Activated CD8-positive, alpha-beta memory T cell treated with anti-CD3 and anti-CD28 coated beads for 24 hours (primary cell): Measurements from ENCODE around the gene TFRC.
"Not testable (repeated sequence)": the region's sequence is repeated elsewhere in the genome, so short reads cannot be mapped to it uniquely, and the experiment has no call there.

Source experiments
- DNase-seq: peaks from one replicate; pipeline ENCODE4 v3.0.0-alpha.2; 2020

Gene TFRC

GRCh38 chr3:196081834-196082618 lies at the start of gene TFRC:
Gene TFRC, minus strand, starts transcription at chr3:196082090. Its CDS starts 4,991 bp downstream, at chr3:196077099.
- peak; percentile 96 for DNase-seq

- no peak for DNase-seq
Observed at GRCh38 chr3:196128172-196128843, 46.4 kb upstream of the TFRC start.

GRCh38 chr3:196127308-196128040 lies 45.6 kb upstream of the TFRC start:
- DNase-seq, result no peak

GRCh38 chr3:196124608-196125007 lies 42.7 kb upstream of the TFRC start:
- no peak for DNase-seq

GRCh38 chr3:196122688-196123046 lies 40.8 kb upstream of the TFRC start:
- DNase-seq, result no peak

DNA sequence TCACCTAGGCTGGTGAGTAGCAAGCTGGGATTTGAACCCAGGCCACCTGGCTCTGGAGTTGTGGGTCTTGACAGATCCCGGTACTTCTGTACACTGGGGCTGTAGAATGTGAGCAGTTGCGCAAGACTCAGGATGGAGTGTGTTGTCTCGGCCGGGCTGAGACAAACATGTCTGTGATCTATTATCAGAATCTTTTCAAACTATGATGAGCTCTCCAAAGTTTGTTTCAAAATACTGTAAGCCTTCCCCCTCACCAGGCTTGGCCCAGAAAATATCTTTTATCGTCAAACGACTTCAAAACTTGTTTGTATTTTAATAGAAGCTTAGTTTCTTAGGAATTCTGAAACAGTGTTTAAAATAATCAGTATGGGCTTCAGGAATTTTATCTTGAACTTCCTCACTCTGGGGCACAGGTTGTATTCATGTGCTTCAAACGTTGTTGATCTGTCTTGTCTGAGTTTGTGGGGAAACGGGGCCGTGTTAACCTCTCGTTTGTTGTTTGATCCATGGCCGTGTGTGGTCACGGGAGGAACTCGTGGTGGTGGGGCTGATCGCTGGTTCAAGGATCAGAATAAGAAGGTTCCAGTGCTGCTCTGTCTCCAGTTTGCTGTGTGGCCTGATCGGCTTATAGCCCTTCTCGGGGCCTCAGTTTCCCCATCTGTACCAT lies 40.3 kb upstream of the TFRC start:
- no peak for DNase-seq

DNA sequence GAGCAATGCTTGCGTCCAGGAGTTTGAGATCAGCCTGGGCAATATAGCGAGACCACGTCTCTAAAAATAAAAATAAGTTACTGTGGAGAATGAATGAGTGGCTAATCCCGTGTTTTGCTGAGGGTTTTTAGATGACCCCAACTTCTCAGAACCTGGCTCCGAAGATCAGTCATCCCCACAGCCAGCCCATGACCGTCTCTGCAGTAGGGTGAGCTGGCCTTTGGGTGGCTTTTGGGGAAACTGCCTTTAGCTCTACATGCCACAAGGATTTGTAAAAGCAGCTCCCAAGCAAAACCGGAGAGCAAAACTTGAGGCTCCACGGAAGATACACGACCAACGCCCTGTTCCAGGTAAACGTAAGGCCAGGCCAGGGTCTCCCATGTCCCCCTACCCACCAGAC lies 39.2 kb upstream of the TFRC start:
- no peak for DNase-seq

DNA sequence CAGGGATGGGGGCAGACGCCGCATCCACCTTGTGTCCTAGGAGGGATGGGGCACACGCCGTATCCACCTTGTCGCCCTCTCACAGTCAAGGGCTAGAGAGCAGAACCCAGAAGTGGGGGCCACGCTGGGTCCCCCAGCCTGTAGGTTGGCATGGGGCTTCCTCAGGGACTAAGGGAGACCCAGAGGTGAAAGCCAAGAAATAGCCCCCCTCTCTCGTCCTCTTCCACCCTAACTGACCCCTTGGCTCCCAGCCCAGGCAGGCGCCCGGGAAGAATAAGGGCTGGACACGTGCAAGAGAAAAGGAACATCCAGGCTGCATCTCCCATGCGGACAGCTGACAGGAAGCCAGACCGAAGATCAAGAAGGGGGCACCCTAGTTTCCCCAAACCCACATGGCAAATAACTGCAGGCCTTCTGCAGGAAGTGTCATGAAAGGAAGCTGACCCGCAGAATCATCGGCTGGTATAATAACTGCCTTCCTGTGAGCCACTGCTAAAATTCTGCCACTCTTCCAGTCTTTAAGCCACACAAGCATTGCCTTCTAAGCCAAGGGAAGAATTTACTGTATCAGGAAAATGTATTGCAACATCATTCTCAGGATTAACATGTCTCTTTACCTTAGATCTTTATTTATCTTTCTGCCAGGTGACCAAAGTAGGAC lies 38.5 kb upstream of the TFRC start:
- no peak for DNase-seq

DNA sequence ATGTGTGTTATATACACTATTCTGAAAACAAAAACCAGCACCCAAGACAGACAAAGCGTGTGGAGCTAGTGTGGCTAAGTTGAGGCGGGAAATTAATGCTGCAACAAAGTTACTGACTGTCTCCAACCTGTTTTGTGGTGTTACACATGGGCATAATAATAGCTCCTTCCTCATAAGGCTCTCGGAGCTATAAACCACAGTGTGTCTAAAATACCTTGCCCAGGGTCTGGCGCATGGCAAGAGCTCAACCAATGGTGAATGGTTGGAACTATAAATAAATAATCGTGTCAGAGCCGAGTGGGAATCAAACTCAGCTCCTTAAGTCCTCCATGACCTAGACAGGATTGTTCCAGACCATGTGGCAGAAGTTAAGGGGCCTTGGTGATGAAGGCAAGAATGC lies 35.9 kb upstream of the TFRC start:
- no peak for DNase-seq

- no peak for DNase-seq
Observed at GRCh38 chr3:196115678-196116083, 33.8 kb upstream of the TFRC start.

GRCh38 chr3:196111939-196112386 lies 30.1 kb upstream of the TFRC start:
- peak; percentile 73 for DNase-seq

DNA sequence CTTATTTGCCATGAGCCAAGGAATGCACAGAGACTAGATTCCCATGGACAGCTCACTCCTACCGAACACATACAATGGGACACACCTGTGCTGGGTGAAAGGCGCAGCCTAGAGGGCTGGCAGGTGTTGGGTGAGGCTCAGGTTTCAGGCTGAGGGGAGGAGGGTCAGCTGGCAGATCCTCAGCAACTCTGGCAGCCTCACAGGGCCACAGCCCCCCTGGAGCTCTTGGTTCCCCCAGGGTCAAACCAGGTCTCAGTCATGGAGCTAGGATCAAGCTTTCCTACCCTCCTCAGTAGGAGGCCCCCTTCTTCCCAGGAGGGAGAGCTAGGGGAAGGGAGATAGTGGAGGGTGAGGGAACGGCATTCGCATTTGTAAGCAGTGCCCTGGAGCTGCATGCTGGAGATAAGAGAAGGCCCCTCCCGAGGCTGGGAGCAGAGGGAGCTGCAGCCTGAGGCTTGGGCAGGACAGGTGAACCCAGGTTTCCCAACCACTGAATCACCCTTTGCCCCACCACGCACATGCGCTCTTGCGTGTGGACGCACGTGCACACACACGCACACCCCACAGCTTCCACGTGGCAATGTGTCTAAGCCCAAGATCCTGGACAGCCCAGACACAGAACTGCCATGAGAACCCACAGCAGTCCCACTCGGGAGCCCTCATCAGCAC lies 26.3 kb upstream of the TFRC start:
- no peak for DNase-seq

DNA sequence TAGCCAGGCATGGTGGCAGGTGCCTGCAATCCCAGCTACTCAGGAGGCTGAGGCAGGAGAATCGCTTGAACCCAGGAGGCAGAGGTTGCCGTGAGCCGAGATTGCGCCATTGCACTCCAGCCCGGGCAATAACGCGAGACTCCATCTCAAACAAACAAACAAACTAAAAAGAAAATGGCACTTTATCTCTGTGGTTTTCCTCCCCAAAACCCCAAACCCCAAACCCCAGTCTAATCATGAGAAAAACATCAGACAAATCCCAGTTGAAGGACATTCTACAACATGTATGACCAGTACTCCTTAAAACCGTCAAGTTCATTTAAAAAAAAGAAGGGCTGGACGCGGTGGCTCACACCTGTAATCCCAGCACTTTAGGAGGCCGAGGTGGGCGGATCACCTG lies 22.8 kb upstream of the TFRC start:
- not testable (repeated sequence) for DNase-seq

GRCh38 chr3:196098365-196098980 lies 16.6 kb upstream of the TFRC start:
- DNase-seq, result not testable (repeated sequence)

DNA sequence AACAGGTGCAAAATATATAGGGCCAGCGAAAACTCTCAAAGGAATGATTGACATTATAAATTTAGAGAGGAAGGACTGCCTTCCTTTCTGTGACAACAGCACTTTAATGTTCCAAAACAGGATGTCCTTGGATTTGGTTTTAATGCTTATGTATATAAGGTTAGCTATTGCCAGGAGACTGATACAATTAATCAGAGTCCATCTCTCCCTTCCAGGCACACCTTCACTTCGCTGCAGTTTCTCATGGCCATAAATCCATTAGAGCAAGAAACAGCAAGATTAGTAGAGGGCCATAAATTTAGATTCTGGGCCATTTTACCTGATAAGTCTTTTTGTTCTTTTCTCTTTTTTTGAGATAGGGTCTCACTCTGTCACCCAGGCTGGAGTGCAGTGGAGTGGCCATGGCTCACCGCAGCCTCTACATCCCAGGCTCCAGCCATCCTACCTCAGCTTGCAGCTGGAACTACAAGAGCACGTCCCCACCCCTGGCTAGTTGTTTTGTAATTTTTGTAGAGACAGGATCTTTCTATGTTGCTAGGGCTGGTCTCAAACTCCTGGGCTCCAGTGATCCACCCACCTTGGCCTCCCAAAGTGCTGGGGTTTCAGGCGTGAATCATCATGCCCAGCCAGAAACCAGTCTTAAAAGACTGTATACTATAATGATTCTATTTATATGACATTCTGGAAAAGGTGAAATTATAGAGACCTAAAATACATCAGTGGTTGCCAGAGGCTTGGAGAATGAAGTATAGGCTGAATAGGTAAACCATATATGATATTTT lies 15.7 kb upstream of the TFRC start:
- DNase-seq, result no peak

DNA sequence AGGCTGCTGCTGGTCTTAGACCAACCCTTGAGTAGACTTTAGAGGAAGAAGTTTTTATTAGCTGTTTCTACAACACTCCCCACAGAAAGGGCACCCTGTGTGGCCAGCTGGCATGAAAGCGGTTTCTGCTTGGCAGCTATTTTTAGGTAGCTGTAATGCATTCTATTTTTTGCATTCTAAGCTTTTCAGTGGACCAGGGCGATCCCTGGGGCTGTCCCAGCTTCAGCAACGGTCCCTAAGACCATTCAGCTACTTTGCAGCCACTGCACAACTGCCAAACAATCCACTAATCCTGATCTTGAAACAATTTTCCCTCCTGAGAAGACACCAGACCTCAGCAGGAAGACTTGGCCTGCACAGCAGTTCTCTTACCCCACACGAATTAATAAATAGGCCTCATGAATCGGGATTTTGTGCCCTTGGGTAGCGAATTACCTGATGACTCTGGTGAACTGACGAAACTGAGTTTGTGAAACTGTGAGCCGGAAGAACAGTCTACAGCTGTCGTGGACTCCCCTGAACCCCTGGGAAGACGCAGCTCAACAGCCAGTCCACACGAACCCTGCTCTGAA lies 14.6 kb upstream of the TFRC start:
- DNase-seq, result no peak

GRCh38 chr3:196093317-196094111 lies 11.6 kb upstream of the TFRC start:
- no peak for DNase-seq

DNA sequence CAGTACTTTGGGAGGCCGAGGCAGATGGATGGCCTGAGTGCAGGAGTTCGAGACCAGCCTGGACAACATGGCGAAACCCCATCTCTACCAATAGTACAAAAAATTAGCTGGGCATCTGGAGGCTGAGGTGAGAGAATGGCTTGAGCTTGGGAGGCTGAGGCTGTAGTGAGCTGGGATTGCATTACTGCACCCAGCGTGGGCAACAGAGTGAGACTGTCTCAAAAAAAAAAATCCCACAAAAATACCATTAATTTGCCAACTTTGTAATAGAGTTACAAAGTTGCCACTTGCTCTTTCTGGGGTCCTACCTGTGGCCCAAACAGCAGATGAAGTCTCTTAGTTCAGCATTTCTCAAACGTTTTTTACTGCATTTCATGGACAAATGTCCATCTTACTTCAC lies 6.0 kb upstream of the TFRC start:
- no peak for DNase-seq

- DNase-seq, result no peak
Observed at GRCh38 chr3:196082619-196082971, 705 bp upstream of the TFRC start.
